Measurements from ENCODE around the gene PAGE1. TPM values are rescaled to one million over a fixed set of nuclear protein-coding genes. Genes with fewer than 3 reads are reported as not detected.

The PAGE1 gene
- total and polyA plus RNA-seq, 2 donors (not counting 3 experiments of a cell fraction or from before 2014, with no cell fraction given) = not detected

GRCh38 chrX:49661881-49662280 is 33.9 kb downstream of the PAGE1 start:
- FAIRE-seq = no peak

More at GRCh38 chrX:49661881-49662280, 33.9 kb downstream of the PAGE1 start:
- intact Hi-C loops (cut with micrococcal nuclease) (no loop called here), dilution Hi-C loops (cut with MboI; ENCODE audit: extremely low pct_ligation_motif_present, low sequenced_read_pairs) (no loop called here)
- ChIA-PET POLR2A (no interaction called here), CTCF (interaction anchor here (0.6 kb wide), 1 partner anchor 1927 kb away, joined by 4 read pairs; no protein-coding TSS in a partner anchor)
- Histone ChIP-seq H3K27ac (ENCODE audit: insufficient read depth, low read depth, low read length) (no peak overlapping the region), H3K4me2 (ENCODE audit: insufficient read depth, low read length) (no peak overlapping the region), H3K9ac (replicated peaks; ENCODE audit: extremely low read depth, insufficient read depth, low read length) (no peak overlapping the region), H3K9me1 (replicated peaks; ENCODE audit: control insufficient read depth, extremely low read depth, insufficient read depth, low read length) (no peaks in the 10 kb centered on the region), H4K20me1 (replicated peaks; ENCODE audit: control insufficient read depth, extremely low read depth, insufficient read depth, low read length) (no peaks in the 10 kb centered on the region), H3K4me1 (ENCODE audit: control insufficient read depth, extremely low read depth, insufficient read depth, low read length) (no peaks in the 10 kb centered on the region), H3K79me2 (ENCODE audit: control insufficient read depth, insufficient read depth, low read length) (no peaks in the 10 kb centered on the region), H3K9me3 (replicated peaks; ENCODE audit: control insufficient read depth, insufficient read depth, low read length) (no peaks in the 10 kb centered on the region), H3K27me3 (ENCODE audit: control insufficient read depth in 2 of 2, insufficient read depth in 2 of 2, low read length in 2 of 2) (no peaks in the 10 kb centered on the region), H3K4me3 (replicated peaks in 1 of 3; ENCODE audit: insufficient read depth in 1 of 3, low read depth in 1 of 3, low read length in 3 of 3) (no peak overlapping the region), H3K36me3 (ENCODE audit: control insufficient read depth in 2 of 2, extremely low read depth in 1 of 2, insufficient read depth in 2 of 2, low read length in 2 of 2) (no peaks in the 10 kb centered on the region), H2AFZ (ENCODE audit: low read depth, low read length) (no peak overlapping the region)
- TF ChIP-seq CTCF (IDR thresholded peaks at IDR 0.05; ENCODE audit: extremely low read depth in 1 of 2, insufficient read depth in 1 of 2, low read depth in 1 of 2, low read length in 2 of 2) (no peak), EZH2 (IDR thresholded peaks at IDR 0.05; ENCODE audit: borderline replicate concordance, low read depth, low read length, severe bottlenecking) (no peak), FOS (IDR thresholded peaks at IDR 0.05; ENCODE audit: borderline replicate concordance, insufficient read depth, low read length) (no peak), MAX (IDR thresholded peaks at IDR 0.05; ENCODE audit: insufficient read depth, insufficient read length) (no peak)
- DNase-seq (ENCODE audit: low read depth, low spot score) = no peak
- BruUV-seq (replicated peaks) = no TSS peak
